Endometrium (tissue), 2 donors: Measurements from ENCODE around the gene NUP93.

ENCODE experiments used
- FAIRE-seq: peaks from 2 replicates; lab custom pipeline; 2012; peaks lifted over from hg19 to GRCh38; lab: Jason Lieb, UNC
- donor health status: control.
- donor health status: control.

NUP93 gene

GRCh38 chr16:56894331-56894917 is 164.5 kb downstream of the NUP93 start:
- FAIRE-seq, result no peak

GRCh38 chr16:56895813-56896212 is 165.9 kb downstream of the NUP93 start:
- FAIRE-seq, result no peak

GRCh38 chr16:56896244-56896643 is 166.3 kb downstream of the NUP93 start:
- FAIRE-seq, result no peak

- FAIRE-seq, result no peak
Measured at GRCh38 chr16:56897026-56897799, 167.3 kb downstream of the NUP93 start.

GRCh38 chr16:56898847-56899246 is 168.9 kb downstream of the NUP93 start:
- FAIRE-seq, result no peak
